Uterus (tissue), 2 donors: ENCODE measurements around the gene KRTAP4-7.
"Not testable (repeated sequence)": the region's sequence is repeated elsewhere in the genome, so short reads cannot be mapped to it uniquely, and the experiment has no call there.

Experiments
- POLR2A ChIP-seq, 2 donors: fragments of 450-650 bp; IDR thresholded peaks; one replicate each; pipeline ENCODE4 v1.6.1; 2016; ENCODE audit warnings: antibody characterized with exemption in 2 of 2, mild to moderate bottlenecking in 1 of 2, moderate library complexity in 1 of 2
- TF ChIP-seq, protein P1 (sequence below), 4 experiments: fragments of 200-600 bp in 2 of 4; fragments of 450-650 bp in 2 of 4; sonication (generic) in 2 of 4; IDR thresholded peaks; one replicate each; pipeline ENCODE4 v1.5.1; 2016 to 2019; ENCODE audit warnings: antibody characterized with exemption in 4 of 4, mild to moderate bottlenecking in 2 of 4, moderate library complexity in 1 of 4

DNA sequence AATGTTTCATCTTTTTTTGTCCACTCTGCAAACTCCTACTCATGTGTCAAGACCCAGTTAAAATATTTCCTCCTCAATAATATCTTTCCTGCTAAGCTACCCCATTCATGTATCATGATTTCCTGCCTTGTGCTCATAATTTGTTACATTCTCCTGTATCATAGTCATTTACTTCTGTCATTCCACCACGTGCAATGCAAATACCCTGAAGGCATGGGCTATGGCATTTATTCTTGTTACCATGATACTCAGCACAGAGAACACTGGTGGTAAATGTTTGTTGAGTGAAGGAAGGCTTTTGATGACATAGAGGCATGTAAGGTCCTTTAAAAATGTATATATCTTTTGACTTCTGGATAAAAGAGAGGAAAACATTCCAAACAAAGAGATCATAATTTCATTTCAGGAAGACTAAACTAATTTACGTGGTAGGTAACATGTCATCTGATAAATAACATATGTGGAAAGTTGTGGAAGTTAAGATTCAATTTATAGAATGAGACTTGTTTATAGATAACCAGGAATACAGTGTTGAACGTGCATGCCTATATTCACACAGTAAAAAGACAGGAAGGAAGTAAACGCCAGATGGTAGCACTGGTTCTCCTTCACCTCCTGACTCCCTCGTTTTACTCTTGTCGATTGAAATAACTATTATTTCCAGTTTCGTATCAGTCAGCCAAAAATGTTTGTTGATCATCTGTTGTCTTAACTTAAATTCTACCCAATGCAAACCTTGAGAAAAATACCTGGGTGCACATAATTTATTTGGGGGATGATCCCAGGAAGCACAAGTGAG, 15.9 kb downstream of the KRTAP4-7 start:
- TF ChIP-seq, protein P1, sequence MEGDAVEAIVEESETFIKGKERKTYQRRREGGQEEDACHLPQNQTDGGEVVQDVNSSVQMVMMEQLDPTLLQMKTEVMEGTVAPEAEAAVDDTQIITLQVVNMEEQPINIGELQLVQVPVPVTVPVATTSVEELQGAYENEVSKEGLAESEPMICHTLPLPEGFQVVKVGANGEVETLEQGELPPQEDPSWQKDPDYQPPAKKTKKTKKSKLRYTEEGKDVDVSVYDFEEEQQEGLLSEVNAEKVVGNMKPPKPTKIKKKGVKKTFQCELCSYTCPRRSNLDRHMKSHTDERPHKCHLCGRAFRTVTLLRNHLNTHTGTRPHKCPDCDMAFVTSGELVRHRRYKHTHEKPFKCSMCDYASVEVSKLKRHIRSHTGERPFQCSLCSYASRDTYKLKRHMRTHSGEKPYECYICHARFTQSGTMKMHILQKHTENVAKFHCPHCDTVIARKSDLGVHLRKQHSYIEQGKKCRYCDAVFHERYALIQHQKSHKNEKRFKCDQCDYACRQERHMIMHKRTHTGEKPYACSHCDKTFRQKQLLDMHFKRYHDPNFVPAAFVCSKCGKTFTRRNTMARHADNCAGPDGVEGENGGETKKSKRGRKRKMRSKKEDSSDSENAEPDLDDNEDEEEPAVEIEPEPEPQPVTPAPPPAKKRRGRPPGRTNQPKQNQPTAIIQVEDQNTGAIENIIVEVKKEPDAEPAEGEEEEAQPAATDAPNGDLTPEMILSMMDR (IDR thresholded peaks at IDR 0.05): not testable (repeated sequence)
- not testable (repeated sequence) for TF ChIP-seq POLR2A (IDR thresholded peaks at IDR 0.05)
